GM12891 (cell line): ENCODE measurements around the gene FOXE1.

ENCODE experiments used
- POLR2AphosphoS5 ChIP-seq: IDR thresholded peaks from 2 replicates; pipeline ENCODE4 v1.6.1; 2011; ENCODE audit warnings: low read depth, low read length, control low read depth
- TAF1 ChIP-seq: IDR thresholded peaks from 2 replicates; pipeline ENCODE4 v1.6.1; 2011; ENCODE audit warnings: low read depth, low read length, control low read depth

DNA sequence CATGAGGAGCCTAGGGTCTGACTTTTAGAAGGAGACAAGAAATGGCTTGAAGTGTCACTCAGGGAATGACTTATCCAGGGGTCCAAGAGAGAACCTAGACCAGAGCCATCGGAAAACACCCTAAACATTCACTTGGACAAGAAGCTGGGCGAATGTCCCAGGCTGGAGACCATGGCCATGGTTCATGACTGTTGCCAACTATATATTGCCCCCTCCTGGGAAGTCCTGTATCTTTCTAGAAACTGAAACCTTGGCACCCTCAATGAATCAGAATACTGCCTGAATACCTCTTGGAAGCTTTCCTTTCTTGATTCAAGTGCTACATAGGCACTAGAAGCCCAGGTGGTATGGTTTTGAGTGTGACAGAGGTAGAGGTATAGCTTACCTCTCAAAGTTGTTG, 39.4 kb downstream of the FOXE1 start:
- TF ChIP-seq TAF1 (no peak), POLR2AphosphoS5 (no peak)
